ENCODE data around the gene RANBP3L.
"Not testable (repeated sequence)": the region's sequence is repeated elsewhere in the genome, so short reads cannot be mapped to it uniquely, and the experiment has no call there.

Gene RANBP3L

DNA sequence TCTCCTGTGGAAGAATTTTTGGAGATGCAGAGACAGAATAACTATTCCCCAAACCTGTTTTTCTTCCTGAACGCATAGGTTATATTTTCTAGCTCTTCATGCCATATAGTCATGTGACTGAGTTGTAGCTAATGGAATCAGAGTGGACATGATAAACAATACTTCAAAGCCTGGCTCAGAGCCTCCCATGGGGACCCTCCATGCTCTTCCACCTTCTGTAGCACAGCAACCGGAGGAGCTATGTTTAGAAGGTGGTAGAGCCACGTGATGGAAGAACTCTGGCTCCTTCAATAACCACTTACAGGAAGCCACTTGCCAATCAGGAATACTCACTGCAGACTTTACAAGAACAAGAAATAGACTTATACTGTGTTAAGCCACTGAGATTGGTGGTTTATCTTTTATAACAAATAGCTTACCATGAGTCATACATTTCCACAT lies 99.2 kb downstream of the RANBP3L start:
- DNase-seq, result no peak

DNA sequence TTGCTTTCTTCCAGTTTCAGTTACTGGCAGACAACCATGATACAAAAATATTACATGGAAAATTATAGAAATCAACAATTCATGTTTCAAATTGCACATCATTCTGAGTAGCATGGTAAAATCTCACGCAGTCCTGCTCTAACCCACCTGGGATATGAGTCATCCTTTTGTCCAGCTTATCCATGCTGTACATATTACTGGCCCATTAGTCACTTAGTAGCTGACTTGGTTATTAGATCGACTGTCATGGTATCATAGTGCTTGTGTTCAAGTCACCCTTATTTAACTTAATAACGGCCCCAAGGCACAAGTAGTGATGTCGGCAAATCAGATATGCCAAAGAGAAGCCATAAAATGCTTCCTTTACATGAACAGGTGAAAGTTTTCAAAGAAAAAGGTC lies 101.2 kb downstream of the RANBP3L start:
- DNase-seq, result no peak

DNA sequence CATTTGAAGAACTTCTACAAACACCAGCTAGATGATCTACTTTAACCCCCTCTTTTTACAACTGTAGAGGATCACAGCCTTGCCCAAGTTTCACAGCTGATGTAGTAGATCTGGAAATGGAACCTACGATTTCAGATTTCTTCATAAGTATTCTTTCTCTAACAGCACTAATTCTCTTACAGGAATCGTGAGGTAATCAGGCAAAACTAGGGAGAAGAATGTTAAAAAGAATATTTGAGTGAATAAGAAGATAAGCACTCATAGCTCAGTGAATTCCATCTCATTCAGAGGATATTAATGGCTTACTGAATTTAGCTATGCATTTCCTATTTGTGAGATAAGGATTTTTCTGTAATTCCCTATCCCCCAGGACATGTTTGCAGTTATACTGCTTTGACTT lies 102.1 kb downstream of the RANBP3L start:
- DNase-seq, result no peak

DNA sequence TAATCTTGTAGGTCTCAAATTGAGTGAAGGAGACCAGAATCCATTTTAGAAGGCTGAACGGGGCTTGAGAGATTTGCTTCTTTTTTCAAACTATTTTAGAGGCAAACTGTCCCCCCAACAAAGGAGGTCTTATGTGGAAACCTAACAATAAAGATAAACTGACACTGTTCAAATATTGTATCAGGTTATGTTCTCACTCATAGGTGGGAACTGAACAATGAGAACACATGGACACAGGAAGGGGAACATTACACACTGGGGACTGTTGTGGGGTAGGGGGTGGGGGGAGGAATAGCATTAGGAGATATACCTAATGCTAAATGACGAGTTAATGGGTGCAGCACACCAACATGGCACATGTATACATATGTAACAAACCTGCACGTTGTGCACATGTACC lies 102.9 kb downstream of the RANBP3L start:
- not testable (repeated sequence) for DNase-seq

Measured in activated CD4-positive, alpha-beta T cell treated with anti-CD3 and anti-CD28 coated beads for 48 hours (primary cell).